Left ventricle myocardium inferior (tissue), 1 donor: ENCODE measurements around the gene SLC40A1. TPM values are rescaled to one million over a fixed set of nuclear protein-coding genes. Genes with fewer than 3 reads are reported as not detected.

Source experiments
- DNase-seq: peaks from one replicate; pipeline ENCODE4 v3.0.0-alpha.2; 2020
- H3K27ac ChIP-seq: fragments of 200-600 bp; replicated peaks from 2 replicates; pipeline ENCODE4 v1.8.0; 2021
- H3K27me3 ChIP-seq: fragments of 200-600 bp; 2 replicates; pipeline ENCODE4 v1.8.0; 2021; ENCODE audit warnings: low read depth
- H3K36me3 ChIP-seq: fragments of 200-600 bp; 2 replicates; pipeline ENCODE4 v1.8.0; 2021
- H3K4me1 ChIP-seq: fragments of 200-600 bp; 2 replicates; pipeline ENCODE4 v1.8.0; 2021
- H3K4me3 ChIP-seq: fragments of 200-600 bp; 2 replicates; pipeline ENCODE4 v1.8.0; 2021; ENCODE audit warnings: mild to moderate bottlenecking, moderate library complexity
- H3K9me3 ChIP-seq: fragments of 200-600 bp; replicated peaks from 2 replicates; pipeline ENCODE4 v1.8.0; 2021
- intact Hi-C: fragments of 100-400 bp; cut with micrococcal nuclease; formaldehyde crosslinking; loops from one replicate; pipeline ENCODE4 v1.11.0; 2022
- total RNA-seq: library from RNA; stranded (reverse); fragmentation: NEBNext Ultra II Directional; extraction: Animal tissue kit (Norgen Biotek cat#: 25700); gene quantifications from one replicate; pipeline ENCODE4 v1.2.1, GENCODE V29; 2021
- TF ChIP-seq, protein P1 (sequence below): fragments of 200-600 bp; IDR thresholded peaks from 2 replicates; pipeline ENCODE4 v1.8.0; 2021; ENCODE audit warnings: antibody characterized with exemption, mild to moderate bottlenecking, borderline replicate concordance
- donor health status: DM: no; HTN: yes; CAD: no; lungs with severe emphysema.

The SLC40A1 gene
- total RNA-seq, 1 donor from 2014 or later = 44.0 TPM

DNA sequence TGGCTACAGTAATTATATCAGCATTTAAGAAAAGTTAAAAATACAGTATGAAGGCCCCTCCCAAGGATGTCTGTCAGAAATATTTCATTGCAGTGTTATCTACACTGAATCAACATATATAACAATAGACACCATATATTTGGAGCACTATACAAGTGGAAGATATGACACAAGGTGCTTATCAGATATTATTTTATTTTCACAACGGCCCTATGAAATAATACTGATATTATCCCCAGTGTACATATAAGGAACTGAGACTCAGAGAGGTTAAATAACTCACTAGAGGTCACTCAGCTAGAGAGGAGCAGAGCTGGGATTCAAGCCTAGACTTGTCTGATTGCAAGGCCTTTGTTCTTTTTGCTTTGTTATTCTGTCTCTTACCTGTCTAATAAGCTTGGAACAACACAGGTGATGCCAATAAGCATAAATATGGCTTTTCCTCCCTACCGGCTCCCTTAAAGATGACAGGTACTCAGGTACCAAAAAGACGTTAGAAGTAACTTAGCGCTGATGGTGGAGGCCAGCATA, 4.7 kb upstream of the SLC40A1 start:
- Histone ChIP-seq H3K27me3 (no peaks in the 10 kb centered on the region), H3K4me3 (no peak overlapping the region), H3K27ac (no peak overlapping the region), H3K4me1 (peaks cover 17% of the 10 kb centered on the region), H3K36me3 (no peaks in the 10 kb centered on the region), H3K9me3 (no peaks in the 10 kb centered on the region)
- intact Hi-C loops = no loop called here
- DNase-seq = no peak
- TF ChIP-seq, protein P1, sequence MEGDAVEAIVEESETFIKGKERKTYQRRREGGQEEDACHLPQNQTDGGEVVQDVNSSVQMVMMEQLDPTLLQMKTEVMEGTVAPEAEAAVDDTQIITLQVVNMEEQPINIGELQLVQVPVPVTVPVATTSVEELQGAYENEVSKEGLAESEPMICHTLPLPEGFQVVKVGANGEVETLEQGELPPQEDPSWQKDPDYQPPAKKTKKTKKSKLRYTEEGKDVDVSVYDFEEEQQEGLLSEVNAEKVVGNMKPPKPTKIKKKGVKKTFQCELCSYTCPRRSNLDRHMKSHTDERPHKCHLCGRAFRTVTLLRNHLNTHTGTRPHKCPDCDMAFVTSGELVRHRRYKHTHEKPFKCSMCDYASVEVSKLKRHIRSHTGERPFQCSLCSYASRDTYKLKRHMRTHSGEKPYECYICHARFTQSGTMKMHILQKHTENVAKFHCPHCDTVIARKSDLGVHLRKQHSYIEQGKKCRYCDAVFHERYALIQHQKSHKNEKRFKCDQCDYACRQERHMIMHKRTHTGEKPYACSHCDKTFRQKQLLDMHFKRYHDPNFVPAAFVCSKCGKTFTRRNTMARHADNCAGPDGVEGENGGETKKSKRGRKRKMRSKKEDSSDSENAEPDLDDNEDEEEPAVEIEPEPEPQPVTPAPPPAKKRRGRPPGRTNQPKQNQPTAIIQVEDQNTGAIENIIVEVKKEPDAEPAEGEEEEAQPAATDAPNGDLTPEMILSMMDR = no peak

- intact Hi-C loops = no loop called here
- no peaks in the 10 kb centered on the region for H3K9me3 ChIP-seq
- TF ChIP-seq, protein P1 = no peak
- H3K4me3 ChIP-seq = no peak overlapping the region
- H3K27ac ChIP-seq = no peak overlapping the region
- H3K36me3 ChIP-seq = no peaks in the 10 kb centered on the region
- H3K27me3 ChIP-seq = no peaks in the 10 kb centered on the region
- DNase-seq = no peak
- peaks cover 23% of the 10 kb centered on the region for H3K4me1 ChIP-seq
Measured at GRCh38 chr2:189584686-189585085, 4.1 kb upstream of the SLC40A1 start.

DNA sequence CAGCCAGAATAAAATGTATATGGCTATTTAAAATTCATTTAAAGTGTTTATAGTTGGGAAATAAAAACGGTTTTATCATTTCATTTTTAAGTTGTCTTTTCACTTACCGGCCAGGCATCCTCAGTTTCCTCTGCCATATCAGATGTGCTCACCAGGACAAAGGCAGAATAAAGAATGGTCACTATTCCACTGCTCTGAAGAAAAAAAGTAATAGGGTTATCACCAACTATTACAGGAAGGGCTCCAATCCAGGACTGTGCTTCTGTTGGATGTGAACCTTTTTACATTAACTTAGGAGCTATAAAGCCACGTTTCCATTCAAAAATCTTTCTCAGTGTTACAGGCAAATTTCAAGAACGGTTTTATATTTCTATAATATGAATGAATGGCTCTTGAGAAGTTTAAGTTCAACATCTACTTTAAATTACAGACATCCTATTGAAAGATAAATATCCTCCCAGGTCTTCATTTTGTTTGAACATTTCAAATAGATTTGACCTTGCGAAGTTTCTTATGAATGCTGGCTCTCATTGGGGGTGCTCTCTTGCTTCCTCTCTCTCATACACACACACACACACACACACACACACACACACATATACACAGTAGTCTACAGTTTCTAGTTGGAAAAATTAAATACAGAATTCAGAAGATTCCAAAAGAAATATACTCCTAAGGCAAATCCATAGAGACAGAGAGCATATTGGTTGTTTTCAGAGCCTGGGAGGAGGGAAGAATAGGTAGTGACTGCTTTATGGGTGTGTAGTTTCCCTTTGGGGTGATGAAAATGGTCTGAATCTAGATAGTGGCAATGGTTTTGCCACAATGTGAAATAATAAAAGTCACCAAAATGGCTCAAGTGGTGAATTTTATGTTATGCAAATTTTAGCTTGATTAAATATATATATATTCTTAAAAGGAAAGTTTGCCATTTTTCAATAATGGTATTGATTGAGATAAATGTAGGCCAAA, 2.9 kb upstream of the SLC40A1 start:
- peaks cover 35% of the 10 kb centered on the region for H3K4me1 ChIP-seq
- no peaks in the 10 kb centered on the region for H3K27me3 ChIP-seq
- no peaks in the 10 kb centered on the region for H3K36me3 ChIP-seq
- no peak overlapping the region for H3K4me3 ChIP-seq
- DNase-seq = no peak
- TF ChIP-seq, protein P1 = no peak
- intact Hi-C loops = no loop called here
- H3K27ac ChIP-seq = no peak overlapping the region
- H3K9me3 ChIP-seq = no peaks in the 10 kb centered on the region

DNA sequence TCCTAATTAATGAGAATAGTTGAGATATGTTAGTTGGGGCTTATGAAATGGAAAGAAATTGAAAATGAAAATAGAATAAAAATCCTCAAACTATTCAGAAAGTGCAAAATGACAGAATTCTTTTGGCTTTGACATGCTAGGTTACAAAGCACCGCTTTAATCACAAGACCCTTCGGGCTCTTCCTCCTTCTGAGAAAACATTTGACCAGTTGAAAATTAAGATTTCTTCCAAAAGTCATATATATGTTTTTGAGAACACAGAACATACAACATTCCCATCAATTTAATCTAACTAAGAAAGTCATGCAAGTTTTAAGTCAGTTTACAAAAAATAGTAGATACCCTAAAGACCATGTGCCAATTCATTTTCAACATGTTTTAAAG, 2.2 kb upstream of the SLC40A1 start:
- TF ChIP-seq, protein P1 = no peak
- Histone ChIP-seq H3K9me3 (no peaks in the 10 kb centered on the region), H3K4me3 (no peak overlapping the region), H3K27me3 (no peaks in the 10 kb centered on the region), H3K4me1 (peaks cover 42% of the 10 kb centered on the region), H3K36me3 (no peaks in the 10 kb centered on the region), H3K27ac (peak overlapping the region; percentile 99)
- intact Hi-C loops = no loop called here
- DNase-seq = no peak

GRCh38 chr2:189582140-189582808, 1.7 kb upstream of the SLC40A1 start:
- Histone ChIP-seq H3K9me3 (no peaks in the 10 kb centered on the region), H3K27me3 (no peaks in the 10 kb centered on the region), H3K4me3 (peak overlapping the region; percentile 86), H3K36me3 (no peaks in the 10 kb centered on the region), H3K4me1 (peaks cover 47% of the 10 kb centered on the region), H3K27ac (peak overlapping the region; percentile 99)
- DNase-seq = no peak
- TF ChIP-seq, protein P1 = no peak
- intact Hi-C loops = no loop called here
